ENCODE data around the gene NDUFB2.

DNA sequence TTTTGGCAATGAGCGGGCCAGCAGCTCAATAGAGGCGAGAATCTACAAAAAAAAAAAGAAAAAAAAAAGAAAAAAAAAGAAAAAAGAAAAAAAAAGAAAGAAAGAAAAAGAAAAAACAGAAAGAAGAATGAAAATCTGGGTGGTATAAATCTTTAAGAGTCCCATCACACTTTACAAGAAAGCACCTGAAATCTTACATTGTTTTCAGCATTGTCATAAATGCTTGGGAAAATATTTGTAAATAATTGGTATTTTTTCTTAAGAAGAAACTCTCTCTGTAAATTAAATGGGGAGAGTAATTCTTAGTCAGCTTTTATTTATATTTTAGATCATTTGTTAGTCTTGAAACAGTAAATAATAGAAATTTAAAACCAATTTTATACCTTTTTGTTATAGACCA, 38.2 kb downstream of the NDUFB2 start:
- TF ChIP-seq, protein P1, sequence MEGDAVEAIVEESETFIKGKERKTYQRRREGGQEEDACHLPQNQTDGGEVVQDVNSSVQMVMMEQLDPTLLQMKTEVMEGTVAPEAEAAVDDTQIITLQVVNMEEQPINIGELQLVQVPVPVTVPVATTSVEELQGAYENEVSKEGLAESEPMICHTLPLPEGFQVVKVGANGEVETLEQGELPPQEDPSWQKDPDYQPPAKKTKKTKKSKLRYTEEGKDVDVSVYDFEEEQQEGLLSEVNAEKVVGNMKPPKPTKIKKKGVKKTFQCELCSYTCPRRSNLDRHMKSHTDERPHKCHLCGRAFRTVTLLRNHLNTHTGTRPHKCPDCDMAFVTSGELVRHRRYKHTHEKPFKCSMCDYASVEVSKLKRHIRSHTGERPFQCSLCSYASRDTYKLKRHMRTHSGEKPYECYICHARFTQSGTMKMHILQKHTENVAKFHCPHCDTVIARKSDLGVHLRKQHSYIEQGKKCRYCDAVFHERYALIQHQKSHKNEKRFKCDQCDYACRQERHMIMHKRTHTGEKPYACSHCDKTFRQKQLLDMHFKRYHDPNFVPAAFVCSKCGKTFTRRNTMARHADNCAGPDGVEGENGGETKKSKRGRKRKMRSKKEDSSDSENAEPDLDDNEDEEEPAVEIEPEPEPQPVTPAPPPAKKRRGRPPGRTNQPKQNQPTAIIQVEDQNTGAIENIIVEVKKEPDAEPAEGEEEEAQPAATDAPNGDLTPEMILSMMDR (IDR thresholded peaks at IDR 0.05; ENCODE audit: low read length) = no peak
- no peak for TF ChIP-seq EZH2 (IDR thresholded peaks at IDR 0.05; ENCODE audit: borderline replicate concordance, low read length)

All from OCI-LY1 (cell line).